Endometrium (tissue), 2 donors: ENCODE results near the gene KLHDC9.
"Not testable (repeated sequence)": the region's sequence is repeated elsewhere in the genome, so short reads cannot be mapped to it uniquely, and the experiment has no call there.

Experiments used
- FAIRE-seq: peaks from 2 replicates; lab custom pipeline; 2012; peaks lifted over from hg19 to GRCh38; lab: Jason Lieb, UNC
- donor health status: control.
- donor health status: control.

KLHDC9 gene

GRCh38 chr1:161096530-161096929 is 1.6 kb upstream of the KLHDC9 start:
- no peak for FAIRE-seq

DNA sequence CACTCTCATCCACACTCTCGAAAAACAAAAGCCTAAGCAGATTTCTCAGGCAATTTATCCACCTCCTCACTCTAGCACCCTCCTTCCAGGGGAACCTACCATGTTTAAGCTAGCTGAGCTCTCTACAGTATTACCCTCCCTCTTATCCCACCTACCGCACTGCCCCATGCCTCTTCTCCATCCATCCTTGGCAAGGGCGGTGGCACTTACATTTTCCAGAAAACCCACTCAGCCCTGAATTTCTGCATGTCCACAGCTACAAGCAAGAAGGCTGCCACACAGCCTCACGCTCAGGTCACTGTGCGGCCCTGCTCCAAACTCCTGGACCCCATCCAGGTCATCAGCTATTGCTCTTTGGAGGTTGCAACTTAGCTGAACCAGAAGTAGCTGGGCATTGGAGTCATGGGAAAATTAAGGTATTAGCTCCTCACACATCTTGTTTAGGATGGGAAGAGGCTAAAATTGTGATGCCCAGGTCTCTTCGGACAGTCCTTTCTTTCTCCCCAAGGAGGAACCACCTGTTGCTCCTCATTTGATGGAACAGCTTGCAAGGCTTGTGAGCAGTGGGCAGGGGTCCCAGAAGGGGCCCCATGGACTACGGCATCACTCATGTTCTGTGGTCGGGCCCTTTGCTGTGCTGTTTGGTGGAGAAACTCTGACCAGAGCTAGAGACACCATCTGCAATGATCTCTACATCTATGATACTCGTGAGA is 1.1 kb downstream of the KLHDC9 start:
- no peak for FAIRE-seq

- FAIRE-seq: no peak
These were observed 2.4 kb downstream of the KLHDC9 start for GRCh38 chr1:161100556-161100955.

DNA sequence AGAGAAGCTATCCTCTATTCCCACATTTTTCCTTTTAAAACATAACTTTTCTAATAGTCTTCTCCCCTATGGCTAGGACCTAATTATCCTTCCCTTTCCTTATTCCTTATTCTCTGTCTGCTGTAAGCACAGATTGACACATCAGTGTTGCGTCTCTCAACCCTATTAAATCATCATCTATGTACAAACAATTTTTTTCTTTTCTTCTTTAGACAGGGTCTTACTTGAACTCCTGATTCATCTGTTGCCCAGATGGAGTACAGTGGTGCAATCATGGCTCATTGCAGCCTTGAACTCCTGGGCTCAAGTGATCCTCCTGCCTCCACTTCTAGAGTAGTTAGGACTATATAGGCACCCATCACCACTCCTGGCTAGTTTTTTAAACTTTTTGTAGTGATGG is 8.3 kb downstream of the KLHDC9 start:
- no peak for FAIRE-seq

DNA sequence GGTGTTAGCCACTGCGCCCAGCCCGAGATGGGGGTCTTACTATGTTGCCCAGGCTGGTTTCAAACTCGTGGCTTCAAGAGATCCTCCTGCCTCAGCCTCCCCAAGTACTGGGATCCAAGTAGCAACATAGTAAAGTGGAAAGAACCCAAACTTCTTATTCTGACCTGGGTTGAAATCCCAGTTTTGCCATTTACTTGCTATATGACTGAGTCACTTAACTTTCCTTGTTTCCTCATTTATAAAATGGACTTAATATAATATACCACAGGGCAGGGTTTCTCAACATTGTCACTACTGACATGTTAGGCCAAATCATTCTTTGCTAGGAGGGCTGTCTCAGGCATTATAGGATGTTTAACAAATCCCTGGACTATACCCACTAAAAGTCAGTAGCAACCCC is 13.0 kb downstream of the KLHDC9 start:
- no peak for FAIRE-seq

GRCh38 chr1:161111527-161111926 is 13.4 kb downstream of the KLHDC9 start:
- FAIRE-seq: no peak

DNA sequence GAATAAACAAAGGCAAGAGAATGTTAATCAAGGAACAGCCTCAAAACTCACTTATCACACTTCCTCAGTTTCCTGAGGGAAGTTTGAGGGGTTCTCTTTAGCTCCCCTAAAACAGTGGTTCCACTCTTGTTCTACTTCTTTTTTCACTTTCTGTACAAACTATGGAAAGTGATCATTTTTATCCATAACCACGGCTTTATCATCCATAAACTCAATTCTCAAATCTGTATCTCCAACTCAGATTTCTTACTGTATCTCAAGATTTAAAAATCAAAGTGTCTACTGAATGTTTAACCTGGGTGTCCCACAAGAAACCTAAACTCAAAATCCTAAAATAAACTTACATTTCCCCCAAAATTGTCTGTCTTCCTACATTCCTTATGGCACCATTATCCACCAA is 15.8 kb downstream of the KLHDC9 start:
- FAIRE-seq: no peak

DNA sequence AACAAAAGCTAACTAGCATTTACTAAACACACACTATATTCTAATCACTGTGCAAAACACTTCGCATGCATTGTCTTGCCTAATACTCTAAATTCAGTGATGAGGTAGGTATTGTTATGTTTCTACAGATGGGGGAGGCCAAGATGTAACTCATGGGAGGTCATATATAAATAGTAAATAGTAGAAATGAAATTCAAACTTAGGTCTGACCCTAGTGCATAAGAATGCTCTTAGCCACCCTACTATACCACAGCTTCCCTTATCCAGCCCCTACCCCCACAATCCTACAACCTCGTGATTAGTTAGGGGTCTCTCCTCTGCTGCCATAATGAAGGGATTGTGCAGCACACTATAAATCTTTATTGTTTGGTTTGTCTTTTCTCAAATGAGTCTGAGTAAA is 16.4 kb downstream of the KLHDC9 start:
- no peak for FAIRE-seq

DNA sequence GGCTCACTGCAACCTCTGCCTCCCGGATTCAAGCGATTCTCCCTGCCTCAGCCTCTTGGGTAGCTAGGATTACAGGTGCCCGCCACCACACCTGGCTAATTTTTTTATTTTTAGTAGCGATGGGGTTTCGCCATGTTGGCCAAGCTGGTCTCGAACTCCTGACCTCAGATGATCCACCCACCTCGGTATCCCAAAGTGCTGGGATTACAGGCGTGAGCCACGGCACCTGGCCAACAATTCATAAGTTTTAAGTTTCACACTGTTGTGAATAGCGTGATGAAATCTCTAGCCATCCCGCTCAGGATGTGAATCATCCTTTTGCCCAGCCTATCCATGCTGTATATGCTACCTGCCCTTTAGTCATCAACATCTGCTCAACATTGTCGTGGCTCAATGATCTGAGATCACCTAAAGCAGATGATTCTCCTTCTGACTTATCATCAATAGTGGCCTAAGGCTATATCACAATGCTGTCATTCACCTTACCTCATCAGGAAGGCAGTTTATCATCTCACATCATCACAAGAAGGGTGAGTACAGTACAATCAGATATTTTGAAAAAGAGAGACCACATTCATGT is 17.1 kb downstream of the KLHDC9 start:
- no peak for FAIRE-seq

DNA sequence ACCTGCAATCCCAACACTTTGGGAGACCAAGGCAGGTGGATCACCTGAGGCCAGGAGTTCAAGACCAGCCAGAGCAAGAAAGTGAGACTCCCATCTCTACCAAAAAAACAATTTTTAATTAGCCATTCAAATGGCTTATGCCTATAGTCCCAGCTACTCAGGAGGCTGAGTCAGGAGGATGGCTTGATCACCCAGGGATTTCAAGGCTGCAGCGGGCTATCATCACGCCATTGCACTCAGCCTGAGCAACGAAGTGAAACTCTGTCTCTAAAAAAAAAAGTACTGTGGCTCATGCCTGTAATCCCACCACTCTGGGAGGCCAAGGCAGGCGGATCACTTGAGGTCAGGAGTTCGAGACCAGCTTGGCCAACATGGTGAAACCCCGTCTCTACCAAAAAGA is 17.8 kb downstream of the KLHDC9 start:
- not testable (repeated sequence) for FAIRE-seq

GRCh38 chr1:161117759-161118581 is 19.8 kb downstream of the KLHDC9 start, which contains the start of the genes NIT1 and PFDN2:
Gene NIT1, plus strand, starts transcription at chr1:161118105. Its CDS starts 72 bp downstream, at chr1:161118177.
Gene PFDN2, minus strand, starts transcription at chr1:161118037. Its CDS starts 11 bp downstream, at chr1:161118026.
- no peak for FAIRE-seq

- no peak for FAIRE-seq
These were observed 21.1 kb downstream of the KLHDC9 start for GRCh38 chr1:161119092-161119903.

DNA sequence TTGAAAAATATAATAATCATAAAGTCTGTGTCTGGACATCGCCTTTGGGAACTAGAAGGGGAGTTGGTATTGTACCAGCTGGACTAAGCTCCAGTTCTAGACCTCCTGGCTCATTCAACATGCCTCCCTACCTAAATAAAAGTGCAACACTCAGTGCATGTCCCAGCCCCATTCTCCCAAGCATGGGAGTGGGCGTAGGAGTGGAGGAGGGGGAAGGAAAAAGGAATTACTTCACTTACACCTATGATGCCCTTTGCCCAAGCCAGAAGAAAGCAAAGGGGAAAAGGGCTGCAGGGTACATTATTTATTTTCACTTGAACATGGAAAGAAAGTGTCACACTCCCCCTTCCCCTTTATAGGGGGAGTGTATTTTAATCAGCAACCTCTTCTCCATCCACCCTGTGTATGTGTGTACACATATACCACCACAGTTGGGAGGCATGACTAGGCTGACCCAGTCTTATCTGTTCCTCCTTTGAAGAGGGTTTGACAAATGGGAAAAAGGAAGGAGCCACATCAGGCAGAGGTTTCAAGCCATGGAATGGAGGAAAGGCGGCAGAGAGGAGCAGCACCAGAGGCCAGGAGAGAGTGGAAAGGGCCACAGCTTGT is 23.0 kb downstream of the KLHDC9 start:
- FAIRE-seq: no peak

DNA sequence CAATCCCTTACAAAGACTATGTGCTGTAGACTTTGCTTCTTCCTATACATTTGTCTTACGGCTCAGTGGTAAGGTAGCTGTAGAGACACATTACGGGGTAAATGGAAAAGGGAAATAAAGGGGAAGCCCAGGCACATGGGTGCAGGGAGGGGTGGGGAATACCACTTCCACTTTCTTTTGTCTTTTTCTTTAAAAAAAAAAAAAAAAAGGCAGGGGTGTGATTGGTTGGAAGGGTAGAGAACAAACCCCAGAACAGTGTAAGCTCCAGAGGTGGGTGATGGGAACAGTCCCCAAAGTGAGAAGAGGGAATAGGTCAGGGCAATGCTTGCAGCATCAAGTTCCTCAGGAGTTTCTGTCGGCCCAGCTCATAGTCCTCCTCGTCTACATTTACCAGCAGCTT is 23.7 kb downstream of the KLHDC9 start:
- FAIRE-seq: no peak

DNA sequence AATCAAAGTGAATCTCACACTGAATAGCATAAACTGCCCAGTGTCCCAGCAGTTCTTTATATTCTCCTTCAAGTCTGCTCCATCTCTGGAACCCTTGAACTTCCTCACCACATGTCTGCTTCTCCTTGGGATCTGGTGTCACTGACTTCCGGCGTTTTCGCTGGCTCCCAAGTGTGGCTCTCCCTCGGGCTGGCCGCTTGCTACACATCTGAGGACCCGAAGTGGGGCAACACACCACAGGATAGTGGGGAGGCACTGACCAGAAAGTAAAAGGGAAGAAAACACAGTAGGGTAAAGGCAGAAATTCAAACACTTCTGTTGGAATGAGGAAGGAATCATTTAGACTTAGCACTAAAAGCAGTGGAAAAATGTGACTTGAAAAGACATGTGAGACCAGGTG is 24.8 kb downstream of the KLHDC9 start:
- FAIRE-seq: no peak

- FAIRE-seq: no peak
These were observed 29.5 kb downstream of the KLHDC9 start for GRCh38 chr1:161127649-161128048.

DNA sequence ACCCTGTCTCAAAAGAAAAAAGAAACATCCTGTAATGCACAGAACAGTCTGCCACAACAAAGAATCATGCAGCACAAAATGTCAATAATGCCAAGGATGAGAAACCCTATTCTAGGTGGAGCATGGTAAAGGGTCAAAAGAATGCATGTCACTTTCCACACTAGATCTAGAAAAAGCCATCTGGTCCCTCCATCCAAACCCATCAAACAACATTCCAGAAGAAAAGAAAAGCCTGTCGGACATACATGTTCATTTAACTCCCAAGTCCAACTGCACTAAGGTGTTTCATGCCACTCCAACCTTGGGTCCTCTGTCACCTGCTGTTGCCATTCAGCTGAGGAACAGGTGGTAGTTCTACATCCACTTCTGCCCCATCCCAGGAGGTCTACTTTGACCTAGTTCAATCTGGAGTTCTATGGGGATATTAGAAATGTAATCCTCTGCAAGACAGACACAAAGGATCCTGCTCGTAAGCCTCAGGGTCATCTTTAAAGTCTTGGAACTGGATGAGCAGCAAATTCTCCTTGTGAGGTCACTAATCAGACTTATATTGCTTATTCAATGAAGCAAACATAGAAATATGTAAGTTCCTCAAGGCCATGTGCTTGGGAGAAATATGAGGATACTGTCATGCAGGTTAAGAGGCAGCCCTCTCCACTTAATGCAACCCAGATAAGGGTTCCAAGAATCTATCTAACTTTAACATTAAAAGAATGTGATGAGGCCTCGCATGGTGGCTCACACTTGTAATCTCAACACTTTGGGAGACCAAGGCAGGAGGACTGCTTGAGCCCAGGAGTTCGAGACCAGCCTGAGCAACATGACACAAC is 30.6 kb downstream of the KLHDC9 start:
- no peak for FAIRE-seq

DNA sequence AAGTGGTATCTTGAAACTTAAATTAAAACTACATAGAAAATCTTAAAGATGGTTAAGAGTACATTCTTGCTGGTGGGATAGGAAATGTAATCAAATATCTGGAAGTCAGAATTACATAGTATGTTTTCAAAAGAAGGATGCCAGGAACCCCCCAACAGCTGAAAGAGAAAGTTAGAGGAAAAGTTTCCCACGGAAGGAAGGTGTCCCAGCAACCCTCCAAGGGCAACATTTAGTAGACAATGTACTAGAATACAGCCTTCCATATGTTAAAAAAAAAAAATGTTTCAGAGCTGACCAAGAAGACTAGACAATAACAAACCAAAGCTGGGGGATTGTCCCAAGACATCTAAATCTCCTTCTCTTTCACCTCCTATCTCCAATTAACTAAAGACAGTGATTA is 32.1 kb downstream of the KLHDC9 start:
- FAIRE-seq: no peak

DNA sequence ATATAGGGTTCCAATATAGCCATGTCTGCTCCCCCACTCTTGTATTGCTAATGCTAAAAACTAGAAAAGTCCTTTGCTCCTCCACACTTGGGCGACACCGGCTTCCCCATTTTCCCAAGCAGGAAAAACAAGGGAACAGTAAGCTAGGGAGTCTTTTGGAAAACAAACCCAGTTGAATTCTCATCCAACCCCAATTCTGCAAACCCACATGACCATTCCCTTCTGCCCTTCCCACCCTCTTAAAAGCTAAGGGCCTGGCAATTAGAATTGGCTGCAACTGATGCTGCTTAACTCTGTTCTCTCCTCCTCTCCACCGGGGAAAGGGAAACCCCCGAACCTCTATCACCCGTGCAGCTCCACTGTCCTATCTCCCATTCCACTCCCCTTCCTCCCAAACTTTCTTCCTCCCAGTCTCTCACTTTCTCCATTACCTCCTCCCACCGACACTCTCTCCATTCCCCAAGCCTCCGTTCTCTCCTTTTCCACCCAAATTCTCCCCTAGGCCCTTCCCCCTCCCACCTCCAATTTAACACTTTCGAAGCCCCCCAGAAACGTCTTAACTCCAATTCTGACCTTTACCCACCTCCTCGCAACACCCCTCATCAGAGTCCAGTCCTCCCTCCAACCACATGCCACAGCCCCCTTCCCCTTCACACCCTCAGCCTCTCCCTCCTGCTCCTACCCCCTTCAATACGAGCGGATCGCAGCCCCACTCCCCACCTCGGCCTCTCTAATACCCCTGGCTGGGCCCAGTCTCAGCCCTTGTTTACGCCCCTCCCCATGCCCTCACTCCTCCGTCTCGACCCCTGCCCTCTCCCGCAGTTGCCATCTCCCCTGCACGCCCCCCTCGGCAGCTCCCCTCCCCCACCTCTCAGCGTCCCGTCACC is 33.6 kb downstream of the KLHDC9 start:
- no peak for FAIRE-seq
